Right lobe of liver (tissue), 6 donors: Measurements from ENCODE around the gene MAP7. TPM values are rescaled to one million over a fixed set of nuclear protein-coding genes. Genes with fewer than 3 reads are reported as not detected.

Experiments
- ATAC-seq, 4 donors: fragments of 200-7000 bp; cut with Tn5 transposase; one replicate each; pipeline ENCODE4 v1.9.1; 2020; ENCODE audit warnings: mild to moderate bottlenecking in 4 of 4, moderate library complexity in 4 of 4
- DNase-seq, 3 donors: peaks; one replicate each; pipeline ENCODE4 v3.0.0-alpha.2; 2020
- H3K27ac ChIP-seq, 3 donors: fragments of 200-600 bp; one replicate each; pipeline ENCODE4 v1.8.0; 2022
- H3K27me3 ChIP-seq, 2 donors: fragments of 200-600 bp; one replicate each; pipeline ENCODE4 v1.8.0; 2022
- H3K36me3 ChIP-seq, 4 donors: fragments of 200-600 bp; sonication (generic) in 1 of 4; one replicate each; pipeline versions ENCODE4 v1.5.1 to v1.8.0; 2017 to 2022; ENCODE audit warnings: control low read depth in 1 of 4
- H3K4me1 ChIP-seq, 4 donors: fragments of 200-600 bp; sonication (generic) in 1 of 4; one replicate each; pipeline versions ENCODE4 v1.5.1 to v1.8.0; 2017 to 2022; ENCODE audit warnings: control low read depth in 1 of 4
- H3K4me3 ChIP-seq, 3 donors: fragments of 200-600 bp; one replicate each; pipeline ENCODE4 v1.8.0; 2022
- H3K9me3 ChIP-seq, 4 donors: fragments of 200-600 bp; sonication (generic) in 1 of 4; one replicate each; pipeline versions ENCODE4 v1.5.1 to v1.8.0; 2017 to 2022; ENCODE audit warnings: control low read depth in 1 of 4
- POLR2A ChIP-seq: fragments of 450-650 bp; IDR thresholded peaks from one replicate; pipeline ENCODE4 v1.6.1; 2017; ENCODE audit warnings: antibody characterized with exemption, mild to moderate bottlenecking
- whole genome bisulfite sequencing: methylation state at CpG from one replicate; pipeline ENCODE4 v1.1.6; 2018; ENCODE audit warnings: low coverage, low lambda C conversion rate; ENCODE audit not compliant: insufficient coverage; ENCODE audit errors: missing lambda C conversion rate; 5-methylcytosine and 5-hydroxymethylcytosine counted together
- intact Hi-C, 2 donors: fragments of 100-400 bp; cut with DNase I; formaldehyde crosslinking; loops; one replicate each; pipeline versions ENCODE4 v1.11.2 to v1.14.1; 2022
- total RNA-seq, 6 experiments: library from RNA; depleted of rRNA in 2 of 6; stranded (reverse); fragments of >200 nt in 2 of 6; fragmentation: NEBNext Ultra II Directional in 3 of 6; extraction: Animal tissue kit (Norgen Biotek cat#: 25700) in 3 of 6; gene quantifications; one replicate each; pipeline versions ENCODE4 v1.1.0 to v1.2.4, GENCODE V29; 2016 to 2023
- TF ChIP-seq, protein P1 (sequence below), 4 donors: fragments of 200-600 bp in 3 of 4; fragments of 450-650 bp in 1 of 4; IDR thresholded peaks; one replicate each; pipeline versions ENCODE4 v1.5.1 to v1.8.0; 2016 to 2022; ENCODE audit warnings: antibody characterized with exemption in 4 of 4, mild to moderate bottlenecking in 2 of 4
- donor health status: DM: no; HTN: yes; CAD: no.
- donor health status: DM: no; HTN: no; CAD: no.
- donor health status: DM: no; HTN: no; CAD: no.
- donor health status: DM: no; HTN: yes; CAD: no.
- donor health status: DM: no; HTN: yes; CAD: no.

Gene MAP7
- total RNA-seq, 6 experiments from 2014 or later: 14.8 to 20.9 (median 17.9) TPM

DNA sequence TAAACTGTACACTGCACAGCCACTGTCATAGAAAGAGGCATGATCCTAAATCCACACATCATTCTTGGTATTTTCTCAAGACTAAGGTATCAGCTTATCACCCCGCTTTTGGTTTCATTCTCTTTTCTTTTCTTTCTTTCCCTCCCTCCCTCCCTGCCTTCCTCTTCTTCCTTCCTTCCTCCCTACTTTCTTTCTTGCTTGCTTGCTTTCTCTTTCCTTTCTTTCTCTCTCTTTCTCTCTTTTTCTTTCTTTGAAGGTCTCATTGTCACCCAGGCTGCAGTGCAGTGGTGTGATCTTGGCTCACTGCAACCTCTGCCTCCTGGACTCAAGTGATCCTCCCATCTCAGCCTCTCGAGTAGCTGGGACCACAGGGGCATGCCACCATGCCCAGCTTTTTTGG is 81.1 kb downstream of the MAP7 start:
- no peak overlapping the region for H3K4me3 ChIP-seq
- peaks cover 0 to 13% (median 0%) of the 10 kb centered on the region in 4 donors for H3K4me1 ChIP-seq
- no peaks in the 10 kb centered on the region for H3K27me3 ChIP-seq
- 85% methylated on average over 2 of the region's 2 CpGs for WGBS
- no peaks in the 10 kb centered on the region for H3K36me3 ChIP-seq
- intact Hi-C loops: no loop called here
- no peaks in the 10 kb centered on the region for H3K9me3 ChIP-seq
- ATAC-seq: no peak
- H3K27ac ChIP-seq: no peak overlapping the region
- no peak for TF ChIP-seq POLR2A
- TF ChIP-seq, protein P1, sequence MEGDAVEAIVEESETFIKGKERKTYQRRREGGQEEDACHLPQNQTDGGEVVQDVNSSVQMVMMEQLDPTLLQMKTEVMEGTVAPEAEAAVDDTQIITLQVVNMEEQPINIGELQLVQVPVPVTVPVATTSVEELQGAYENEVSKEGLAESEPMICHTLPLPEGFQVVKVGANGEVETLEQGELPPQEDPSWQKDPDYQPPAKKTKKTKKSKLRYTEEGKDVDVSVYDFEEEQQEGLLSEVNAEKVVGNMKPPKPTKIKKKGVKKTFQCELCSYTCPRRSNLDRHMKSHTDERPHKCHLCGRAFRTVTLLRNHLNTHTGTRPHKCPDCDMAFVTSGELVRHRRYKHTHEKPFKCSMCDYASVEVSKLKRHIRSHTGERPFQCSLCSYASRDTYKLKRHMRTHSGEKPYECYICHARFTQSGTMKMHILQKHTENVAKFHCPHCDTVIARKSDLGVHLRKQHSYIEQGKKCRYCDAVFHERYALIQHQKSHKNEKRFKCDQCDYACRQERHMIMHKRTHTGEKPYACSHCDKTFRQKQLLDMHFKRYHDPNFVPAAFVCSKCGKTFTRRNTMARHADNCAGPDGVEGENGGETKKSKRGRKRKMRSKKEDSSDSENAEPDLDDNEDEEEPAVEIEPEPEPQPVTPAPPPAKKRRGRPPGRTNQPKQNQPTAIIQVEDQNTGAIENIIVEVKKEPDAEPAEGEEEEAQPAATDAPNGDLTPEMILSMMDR (IDR thresholded peaks at IDR 0.05): no peak
- no peak for DNase-seq

DNA sequence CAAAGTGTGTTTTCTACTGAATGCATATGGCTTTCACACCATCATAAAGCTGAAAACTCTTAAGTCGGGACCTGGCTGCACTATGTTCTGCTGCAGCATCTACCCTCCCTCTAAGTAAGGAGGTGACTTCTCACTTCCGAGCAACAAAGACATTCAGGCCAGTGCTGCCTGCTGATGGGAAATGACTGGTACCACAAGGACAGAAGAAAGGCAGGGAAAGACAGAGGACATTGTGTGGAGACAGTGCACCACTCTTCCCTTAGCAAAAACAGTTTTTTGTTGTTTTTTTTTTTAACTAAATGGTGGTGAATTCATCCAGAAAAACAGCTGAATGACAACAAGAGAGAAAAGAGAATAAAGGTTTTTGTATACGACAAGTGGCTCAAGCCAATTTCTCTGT is 81.5 kb downstream of the MAP7 start:
- H3K4me3 ChIP-seq: no peak overlapping the region
- ATAC-seq (no peak), DNase-seq (no peak)
- TF ChIP-seq, protein P1 (IDR thresholded peaks at IDR 0.05): no peak
- TF ChIP-seq POLR2A: no peak
- no peaks in the 10 kb centered on the region for H3K36me3 ChIP-seq
- WGBS: 92% methylated on average over 2 of the region's 3 CpGs
- no peaks in the 10 kb centered on the region for H3K9me3 ChIP-seq
- peaks cover 0 to 13% (median 0%) of the 10 kb centered on the region in 4 donors for H3K4me1 ChIP-seq
- H3K27ac ChIP-seq: no peak overlapping the region
- intact Hi-C loops: no loop called here
- H3K27me3 ChIP-seq: no peaks in the 10 kb centered on the region

DNA sequence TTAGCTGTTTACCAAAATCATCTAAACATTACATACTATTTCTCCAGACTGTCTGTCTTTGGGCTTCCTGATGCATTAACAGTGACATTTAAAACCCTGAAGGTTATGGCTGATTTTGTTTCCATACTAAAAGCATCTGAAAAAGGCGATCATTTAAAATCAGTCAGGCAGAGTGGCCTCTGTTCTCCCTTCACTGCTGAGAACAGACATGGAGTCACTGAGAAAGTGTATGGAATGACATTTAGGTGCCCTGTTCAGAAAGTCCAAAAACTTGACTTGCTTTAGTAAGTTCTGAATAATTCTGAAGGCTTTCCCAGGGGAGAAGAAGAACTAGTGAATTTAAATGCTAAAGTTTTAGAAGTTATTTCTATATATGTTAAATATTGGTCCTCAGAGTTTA is 83.0 kb downstream of the MAP7 start:
- TF ChIP-seq, protein P1 (IDR thresholded peaks at IDR 0.05): no peak
- no peak for TF ChIP-seq POLR2A
- intact Hi-C loops: no loop called here
- H3K4me3 ChIP-seq: no peak overlapping the region
- DNase-seq (no peak), ATAC-seq (no peak)
- H3K9me3 ChIP-seq: no peaks in the 10 kb centered on the region
- H3K27ac ChIP-seq: no peak overlapping the region
- WGBS: 86% methylated on average over 1 of the region's 1 CpG
- peaks cover 0 to 10% (median 0%) of the 10 kb centered on the region in 4 donors for H3K4me1 ChIP-seq
- H3K36me3 ChIP-seq: no peaks in the 10 kb centered on the region
- no peaks in the 10 kb centered on the region for H3K27me3 ChIP-seq

DNA sequence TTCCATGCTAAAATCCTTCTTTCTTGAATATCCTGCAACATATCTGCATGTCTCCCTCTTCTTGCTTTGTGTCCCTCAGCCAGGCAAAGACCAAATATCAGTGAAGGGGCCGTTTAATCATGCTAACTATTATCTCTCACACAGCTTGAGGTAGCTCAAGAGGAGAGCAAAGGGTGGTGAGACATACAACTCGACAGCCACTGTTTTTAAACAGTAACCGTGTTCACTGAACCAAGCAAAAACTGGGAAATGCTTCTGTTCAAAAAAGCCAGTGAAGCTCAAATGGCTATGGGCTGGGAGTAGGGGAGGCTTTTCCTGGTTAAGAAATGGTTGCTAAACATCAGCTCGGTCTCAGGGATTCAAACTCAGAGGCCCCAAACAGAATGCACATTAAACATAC is 83.4 kb downstream of the MAP7 start:
- Histone ChIP-seq H3K4me1 (peaks cover 0 to 7% (median 0%) of the 10 kb centered on the region in 4 donors), H3K36me3 (no peaks in the 10 kb centered on the region), H3K9me3 (no peaks in the 10 kb centered on the region), H3K27ac (no peak overlapping the region), H3K4me3 (no peak overlapping the region), H3K27me3 (no peaks in the 10 kb centered on the region)
- DNase-seq (no peak), ATAC-seq (no peak)
- intact Hi-C loops: no loop called here
- TF ChIP-seq, protein P1 (IDR thresholded peaks at IDR 0.05): no peak
- no peak for TF ChIP-seq POLR2A
- WGBS: 67% methylated on average over 4 of the region's 4 CpGs

DNA sequence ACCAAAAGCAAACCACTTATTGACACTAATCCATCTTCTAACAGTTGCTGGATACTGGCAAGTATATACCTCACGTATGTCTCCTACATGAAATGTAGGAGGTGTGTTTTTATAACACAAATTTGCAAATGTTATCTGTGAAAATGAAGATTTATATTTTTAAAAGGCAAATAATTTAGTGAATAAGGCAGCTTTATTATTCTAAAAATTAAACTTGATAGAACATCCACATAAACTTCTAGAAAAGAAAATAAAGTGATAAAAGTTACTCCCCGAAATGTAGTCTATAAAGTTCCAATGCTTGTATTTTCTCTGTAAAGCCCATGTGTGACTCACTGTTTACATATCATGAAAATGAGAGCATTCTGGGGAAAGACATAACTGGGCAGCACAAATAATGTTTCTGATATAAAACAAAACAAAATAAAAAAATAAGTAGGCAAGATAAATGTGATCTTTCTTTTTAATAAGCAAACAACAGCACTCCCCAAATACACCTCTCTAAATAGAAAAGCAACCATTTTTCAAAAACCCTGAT is 84.4 kb downstream of the MAP7 start:
- TF ChIP-seq POLR2A: no peak
- TF ChIP-seq, protein P1 (IDR thresholded peaks at IDR 0.05): no peak
- ATAC-seq (peak in 1 of 4 donors; percentile 63), DNase-seq (no peak)
- Histone ChIP-seq H3K4me3 (no peak overlapping the region), H3K27ac (no peak overlapping the region), H3K9me3 (no peaks in the 10 kb centered on the region), H3K36me3 (no peaks in the 10 kb centered on the region), H3K27me3 (no peaks in the 10 kb centered on the region), H3K4me1 (no peaks in the 10 kb centered on the region)
- intact Hi-C loops: no loop called here
- 81% methylated on average over 2 of the region's 2 CpGs for WGBS
